LNCAP (cell line): ENCODE results near the gene ZNF157.

Experiments used
- TF ChIP-seq, protein P1 (sequence below): fragments of 450-650 bp; IDR thresholded peaks from 2 replicates; pipeline ENCODE4 v1.5.1; 2017; ENCODE audit warnings: mild to moderate bottlenecking

ZNF157 gene

DNA sequence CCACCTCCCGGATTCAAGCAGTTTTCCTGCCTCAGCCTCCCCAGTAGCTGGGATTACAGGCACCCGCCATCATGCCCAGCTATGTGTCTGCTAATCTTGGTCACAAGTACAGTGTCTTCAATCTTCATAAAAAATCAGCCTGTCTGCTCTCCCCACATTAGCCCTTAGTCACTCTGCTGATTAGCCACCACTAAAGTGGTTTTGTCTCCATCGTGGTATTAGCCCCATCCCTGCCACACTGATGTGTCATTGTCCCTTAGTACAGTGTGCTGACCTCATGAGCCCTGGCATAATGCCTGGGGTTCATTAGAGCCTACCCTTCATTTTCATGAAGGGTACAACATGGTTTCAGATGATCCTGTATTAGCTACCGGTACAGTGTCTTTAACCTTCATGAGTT lies 49.9 kb downstream of the ZNF157 start:
- TF ChIP-seq, protein P1, sequence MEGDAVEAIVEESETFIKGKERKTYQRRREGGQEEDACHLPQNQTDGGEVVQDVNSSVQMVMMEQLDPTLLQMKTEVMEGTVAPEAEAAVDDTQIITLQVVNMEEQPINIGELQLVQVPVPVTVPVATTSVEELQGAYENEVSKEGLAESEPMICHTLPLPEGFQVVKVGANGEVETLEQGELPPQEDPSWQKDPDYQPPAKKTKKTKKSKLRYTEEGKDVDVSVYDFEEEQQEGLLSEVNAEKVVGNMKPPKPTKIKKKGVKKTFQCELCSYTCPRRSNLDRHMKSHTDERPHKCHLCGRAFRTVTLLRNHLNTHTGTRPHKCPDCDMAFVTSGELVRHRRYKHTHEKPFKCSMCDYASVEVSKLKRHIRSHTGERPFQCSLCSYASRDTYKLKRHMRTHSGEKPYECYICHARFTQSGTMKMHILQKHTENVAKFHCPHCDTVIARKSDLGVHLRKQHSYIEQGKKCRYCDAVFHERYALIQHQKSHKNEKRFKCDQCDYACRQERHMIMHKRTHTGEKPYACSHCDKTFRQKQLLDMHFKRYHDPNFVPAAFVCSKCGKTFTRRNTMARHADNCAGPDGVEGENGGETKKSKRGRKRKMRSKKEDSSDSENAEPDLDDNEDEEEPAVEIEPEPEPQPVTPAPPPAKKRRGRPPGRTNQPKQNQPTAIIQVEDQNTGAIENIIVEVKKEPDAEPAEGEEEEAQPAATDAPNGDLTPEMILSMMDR = no peak

DNA sequence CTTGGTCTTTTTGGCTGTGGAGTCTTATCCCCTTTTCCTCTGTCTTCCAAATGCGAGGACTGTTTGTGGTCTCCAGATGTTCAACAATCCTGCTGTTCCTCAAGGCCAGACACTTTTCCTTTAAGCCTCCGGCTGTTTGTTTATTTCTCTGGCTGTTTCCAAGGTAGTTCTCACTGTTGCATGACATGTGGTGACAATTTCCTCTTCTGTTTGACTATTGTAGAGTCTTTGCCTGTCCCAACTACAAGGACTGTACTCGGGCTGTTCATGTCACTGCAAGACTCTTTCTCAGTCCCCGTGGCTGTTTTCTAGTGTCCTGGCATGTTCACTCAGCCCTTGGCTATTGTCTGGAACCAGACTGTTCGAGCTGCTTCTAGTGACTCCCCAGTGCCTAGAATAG lies 50.6 kb downstream of the ZNF157 start:
- TF ChIP-seq, protein P1 = no peak

DNA sequence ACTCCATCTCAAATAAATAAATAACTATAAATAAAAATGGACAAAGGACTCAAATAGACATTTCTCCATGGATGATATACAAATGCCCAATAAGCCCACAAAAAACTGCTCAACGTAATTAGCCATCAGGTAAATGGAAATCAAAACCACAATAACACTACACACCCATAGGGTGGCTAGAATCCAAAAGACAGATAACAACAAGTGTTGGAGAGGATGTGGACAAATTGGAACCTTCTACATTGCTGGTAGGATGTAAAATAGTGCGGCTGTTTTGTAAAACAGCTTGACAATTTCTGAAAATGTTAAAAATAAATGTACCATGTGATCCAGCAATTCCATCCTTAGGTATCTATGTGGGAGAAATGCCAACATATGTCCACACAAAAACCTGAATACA lies 52.1 kb downstream of the ZNF157 start:
- TF ChIP-seq, protein P1 = no peak

DNA sequence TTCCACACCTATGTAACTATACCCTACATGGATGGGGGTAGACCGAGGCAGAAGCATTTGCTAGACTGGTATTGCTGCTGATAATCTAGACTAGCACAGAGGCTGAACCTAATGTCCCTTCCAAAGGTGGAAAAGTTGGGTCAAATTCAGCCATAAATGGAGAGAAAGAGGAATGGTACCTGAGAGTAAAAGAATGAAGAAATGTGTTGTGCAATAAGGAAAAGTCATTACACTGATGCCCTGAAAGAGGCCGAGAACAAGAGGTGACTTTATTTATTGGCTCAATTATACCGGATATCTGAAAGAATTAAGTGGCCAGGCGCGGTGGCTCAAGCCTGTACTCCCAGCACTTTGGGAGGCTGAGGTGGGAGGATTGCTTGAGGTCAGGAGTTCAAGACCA lies 60.5 kb downstream of the ZNF157 start:
- TF ChIP-seq, protein P1 = no peak

DNA sequence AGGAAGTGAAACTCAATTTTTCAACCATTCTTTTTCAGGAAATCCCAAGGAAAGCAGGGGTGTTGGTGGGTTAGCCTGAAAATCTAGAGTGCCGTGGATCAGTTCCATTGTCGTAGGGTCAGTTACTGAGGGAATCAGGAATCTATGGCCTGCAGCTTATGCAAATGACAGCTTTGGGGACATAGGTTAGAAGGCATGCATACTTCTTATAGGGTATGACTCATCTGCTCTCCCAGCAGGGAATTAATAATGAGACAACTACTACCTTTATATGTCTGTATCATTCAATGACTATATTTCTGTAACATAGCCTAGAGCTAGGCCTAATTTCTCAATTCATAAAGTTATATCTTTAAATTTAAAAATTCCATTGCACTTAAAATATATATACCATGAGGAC lies 76.1 kb downstream of the ZNF157 start:
- TF ChIP-seq, protein P1 = no peak

DNA sequence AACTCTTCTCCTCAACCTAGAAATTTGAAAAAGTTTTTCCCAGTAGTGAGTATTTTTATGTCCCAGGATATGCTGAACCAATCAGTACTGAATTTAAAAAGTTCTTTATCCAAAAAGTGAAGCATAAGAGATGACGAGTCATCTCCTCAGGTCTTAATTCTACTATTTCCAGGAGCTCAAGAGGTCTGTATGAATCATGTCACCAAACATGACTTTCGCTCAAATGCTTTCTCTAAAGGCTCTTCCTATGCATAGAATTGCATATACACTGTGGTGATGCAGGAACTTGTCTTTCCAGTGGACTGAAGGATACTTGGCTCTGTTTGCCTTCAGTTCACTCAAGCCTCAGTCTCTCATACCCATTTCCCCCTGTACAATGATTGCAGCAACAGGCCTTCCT lies 76.6 kb downstream of the ZNF157 start:
- TF ChIP-seq, protein P1 = no peak

DNA sequence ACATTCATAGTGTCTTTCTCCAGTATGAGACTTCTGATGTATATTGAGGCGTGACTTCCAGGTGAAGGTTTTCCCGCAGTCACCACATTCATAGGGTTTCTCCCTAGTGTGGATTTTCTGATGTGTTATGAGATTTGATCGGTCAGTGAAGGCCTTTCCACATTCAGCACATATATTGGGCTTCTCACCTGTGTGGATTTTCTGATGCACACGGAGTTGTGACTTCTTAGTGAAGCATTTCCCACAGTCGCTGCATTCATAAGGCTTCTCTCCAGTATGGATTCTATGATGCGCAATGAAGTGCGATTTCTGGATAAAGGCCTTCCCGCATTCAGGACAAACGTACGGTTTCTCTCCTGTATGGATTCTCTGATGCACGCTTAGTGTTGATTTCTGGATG lies 77.2 kb downstream of the ZNF157 start:
- TF ChIP-seq, protein P1 = no peak

DNA sequence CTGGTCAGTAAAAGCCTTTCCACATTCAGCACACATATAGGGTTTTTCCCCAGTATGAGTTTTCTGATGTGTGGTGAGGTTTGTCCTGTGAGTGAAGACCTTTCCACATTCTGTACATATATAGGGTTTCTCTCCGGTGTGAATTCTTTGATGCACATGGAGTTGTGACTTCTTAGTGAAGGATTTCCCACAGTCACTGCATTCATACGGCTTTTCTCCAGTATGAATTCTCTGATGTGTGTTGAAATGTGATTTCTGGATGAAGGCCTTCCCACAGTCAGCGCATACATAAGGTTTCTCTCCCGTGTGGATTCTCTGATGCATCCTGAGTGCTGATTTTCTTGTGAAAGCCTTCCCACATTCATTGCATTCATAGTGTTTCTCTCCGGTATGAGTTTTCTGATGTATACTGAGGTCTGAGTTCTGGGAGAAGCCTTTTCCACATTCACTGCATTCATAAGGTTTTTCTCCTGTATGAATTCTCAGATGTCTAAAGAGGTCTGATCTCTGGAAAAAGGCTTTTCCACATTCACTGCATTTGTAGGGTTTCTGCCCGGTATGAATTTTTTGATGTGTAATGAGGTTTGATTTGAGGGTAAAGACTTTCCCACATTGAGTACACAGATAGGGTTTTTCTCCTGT lies 77.9 kb downstream of the ZNF157 start:
- TF ChIP-seq, protein P1 = no peak
